Fibroblast of mammary gland (primary cell): Measurements from ENCODE around the gene PPP2R2C.

Source experiments
- DNase-seq: peaks from one replicate; pipeline ENCODE4 v3.0.0-alpha.2; 2010; ENCODE audit warnings: low read depth
- H3K4me3 ChIP-seq: 2 replicates; pipeline ENCODE4 v1.5.1; 2011; ENCODE audit warnings: low read depth, mild to moderate bottlenecking, low read length, moderate library complexity; ENCODE audit not compliant: control insufficient read depth
- CTCF ChIP-seq: conservative IDR thresholded peaks from 2 replicates; pipeline ENCODE4 v1.5.1; 2011; ENCODE audit warnings: low read depth, low read length, inconsistent platforms; ENCODE audit not compliant: control insufficient read depth, insufficient read depth

PPP2R2C gene

GRCh38 chr4:6339818-6340445 lies 132.5 kb downstream of the PPP2R2C start:
- TF ChIP-seq CTCF = no peak
- DNase-seq = no peak
- H3K4me3 ChIP-seq = no peak overlapping the region

- no peak for DNase-seq
- no peak overlapping the region for H3K4me3 ChIP-seq
- TF ChIP-seq CTCF = no peak
Observed at GRCh38 chr4:6338951-6339817, 133.2 kb downstream of the PPP2R2C start.

DNA sequence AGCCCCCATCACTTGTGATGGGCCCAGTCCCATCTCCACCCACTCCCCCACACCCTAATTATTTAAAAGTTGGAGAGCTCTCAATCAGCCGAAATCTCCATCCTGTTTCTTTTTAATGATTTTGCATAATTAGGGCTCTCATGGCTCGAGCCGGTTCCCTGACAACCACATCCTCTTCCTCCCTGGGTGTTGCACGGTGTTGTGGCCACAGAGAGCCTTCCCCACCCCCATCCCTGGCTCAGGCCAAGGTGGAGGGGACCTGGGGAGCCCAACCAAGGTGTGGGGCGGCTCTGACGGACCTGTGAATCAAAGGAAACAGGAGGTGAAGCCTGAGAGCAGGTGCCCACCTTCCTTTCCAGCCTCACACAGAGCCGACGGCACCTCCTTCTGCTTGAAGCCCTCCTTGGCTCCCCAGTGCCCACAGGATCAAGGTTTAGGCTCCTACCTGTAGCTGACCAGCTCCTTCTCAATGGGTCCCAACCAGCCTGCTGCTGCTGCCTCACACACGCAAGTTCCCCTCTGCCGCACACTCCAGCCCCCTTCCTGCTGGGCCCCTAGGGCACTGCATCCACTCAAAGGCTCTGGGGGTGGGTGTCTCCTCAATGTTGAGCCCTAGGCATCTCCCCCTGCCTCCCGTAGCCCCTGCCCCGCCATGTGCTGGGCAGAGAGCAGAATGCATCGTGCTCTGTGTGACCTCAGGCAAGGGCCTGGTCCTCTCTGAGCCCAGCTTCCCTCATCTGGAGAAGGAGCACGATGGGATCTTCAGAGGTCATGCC lies 134.1 kb downstream of the PPP2R2C start:
- no peak for TF ChIP-seq CTCF
- no peak overlapping the region for H3K4me3 ChIP-seq
- no peak for DNase-seq

GRCh38 chr4:6337331-6337935 lies 135.0 kb downstream of the PPP2R2C start:
- DNase-seq = no peak
- no peak for TF ChIP-seq CTCF
- no peak overlapping the region for H3K4me3 ChIP-seq

GRCh38 chr4:6336166-6336565 lies 136.2 kb downstream of the PPP2R2C start:
- no peak for DNase-seq
- TF ChIP-seq CTCF = no peak
- no peak overlapping the region for H3K4me3 ChIP-seq

DNA sequence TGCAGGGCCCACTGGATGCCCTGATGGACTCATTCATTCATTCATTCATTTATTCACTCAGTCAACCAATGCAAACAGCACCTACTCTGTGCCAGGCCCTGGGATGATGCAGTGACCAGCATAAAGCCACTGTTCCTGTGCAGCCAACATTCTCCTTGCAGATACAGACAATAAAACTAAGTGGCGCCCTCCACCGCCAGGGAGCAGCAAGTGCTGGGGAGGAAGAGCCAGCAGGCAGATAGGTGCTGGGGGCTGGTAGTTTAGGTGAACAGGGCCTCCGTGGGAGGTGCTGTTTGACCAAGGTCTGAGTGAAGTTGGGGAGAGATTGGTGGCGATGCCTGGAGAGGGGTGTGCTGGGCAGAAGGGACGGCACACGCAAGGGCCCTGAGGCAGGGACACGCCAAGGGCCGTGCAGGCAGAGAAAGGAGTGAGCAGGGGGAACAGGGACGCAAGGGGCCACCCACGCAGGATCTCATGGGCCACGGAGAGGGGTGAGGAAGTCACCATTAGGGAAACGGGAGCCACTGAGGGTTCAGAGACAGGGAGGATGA lies 137.3 kb downstream of the PPP2R2C start:
- DNase-seq = no peak
- TF ChIP-seq CTCF = no peak
- no peak overlapping the region for H3K4me3 ChIP-seq
